Caki2 (cell line): ENCODE data around the gene PDE8B. TPM values are rescaled to one million over a fixed set of nuclear protein-coding genes. Genes with fewer than 3 reads are reported as not detected.

Source experiments
- DNase-seq: peaks from one replicate; pipeline ENCODE4 v3.0.0-alpha.2; 2015; ENCODE audit warnings: low read depth
- in situ Hi-C: cut with HindIII; loops from 2 replicates; pipeline ENCODE4 v1.10.0; 2016; ENCODE audit warnings: low sequenced_read_pairs, low pct_unique_long_range_greater_than_20kb, mixed read lengths
- total RNA-seq: library from RNA; depleted of rRNA; stranded (reverse); fragments of >200 nt; shearing (Covaris generic); gene quantifications from 2 replicates; pipeline ENCODE4 v1.2.3, GENCODE V29; 2014; ENCODE audit warnings: low replicate concordance

The PDE8B gene
- total RNA-seq, 1 experiment from 2014 or later = not detected

DNA sequence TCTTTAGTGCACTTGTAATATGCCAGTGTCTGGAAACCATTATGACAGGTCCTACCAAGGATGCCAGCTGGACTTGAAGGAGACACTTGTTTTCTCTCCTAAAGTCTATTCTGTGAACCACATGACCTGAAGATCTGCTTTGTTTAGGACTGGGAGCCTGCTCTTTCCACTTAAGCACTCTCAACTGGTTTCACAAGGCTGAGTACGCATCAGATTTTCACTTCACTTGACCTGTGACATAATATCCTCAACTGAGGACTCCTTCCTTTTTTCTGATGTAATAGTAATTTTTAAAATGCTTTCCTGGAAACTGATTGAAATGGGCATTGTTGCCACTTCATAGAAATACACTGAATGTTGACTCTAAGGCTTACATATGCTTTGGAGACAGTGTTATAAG is 52.2 kb downstream of the PDE8B start:
- in situ Hi-C loops = no loop called here
- no peak for DNase-seq

DNA sequence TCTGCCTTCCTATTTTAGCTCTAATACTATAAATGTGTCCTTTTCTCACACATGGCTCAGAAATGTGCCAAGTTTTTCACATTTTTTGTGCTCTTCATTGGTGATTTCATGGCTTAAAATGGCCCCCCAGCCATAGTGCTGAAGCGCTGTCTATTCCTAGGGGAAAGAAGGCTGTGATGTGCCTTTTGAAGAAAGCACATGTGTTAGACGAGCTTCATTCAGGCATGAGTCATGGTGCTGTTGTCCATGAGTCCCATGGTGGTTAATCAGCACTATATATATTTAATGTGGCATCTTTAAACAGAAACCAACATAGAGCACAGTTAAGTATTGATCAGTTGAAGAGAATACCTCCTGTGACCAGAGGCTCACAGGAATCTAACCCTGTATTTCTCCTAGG is 55.8 kb downstream of the PDE8B start:
- no peak for DNase-seq
- in situ Hi-C loops = no loop called here

DNA sequence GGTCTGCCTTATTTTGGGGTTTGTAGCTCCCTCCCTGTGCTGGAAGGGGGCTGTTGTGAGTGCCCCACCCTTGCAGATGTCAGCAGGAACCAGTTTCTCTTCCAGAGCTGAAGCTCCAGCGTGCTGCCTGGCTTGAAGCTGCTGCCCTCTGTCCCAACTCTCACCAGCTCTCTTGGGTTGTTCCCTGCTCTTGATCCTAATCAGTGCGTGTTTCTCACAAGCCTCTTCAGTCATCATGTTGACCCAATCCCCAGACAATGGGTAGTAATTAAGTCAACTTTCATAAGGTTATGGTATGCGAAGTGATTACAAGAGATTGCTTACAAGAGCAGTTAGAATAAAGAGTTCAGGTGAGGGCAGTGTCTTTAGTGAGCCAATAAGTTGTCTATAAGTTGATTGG is 57.0 kb downstream of the PDE8B start:
- in situ Hi-C loops = no loop called here

DNA sequence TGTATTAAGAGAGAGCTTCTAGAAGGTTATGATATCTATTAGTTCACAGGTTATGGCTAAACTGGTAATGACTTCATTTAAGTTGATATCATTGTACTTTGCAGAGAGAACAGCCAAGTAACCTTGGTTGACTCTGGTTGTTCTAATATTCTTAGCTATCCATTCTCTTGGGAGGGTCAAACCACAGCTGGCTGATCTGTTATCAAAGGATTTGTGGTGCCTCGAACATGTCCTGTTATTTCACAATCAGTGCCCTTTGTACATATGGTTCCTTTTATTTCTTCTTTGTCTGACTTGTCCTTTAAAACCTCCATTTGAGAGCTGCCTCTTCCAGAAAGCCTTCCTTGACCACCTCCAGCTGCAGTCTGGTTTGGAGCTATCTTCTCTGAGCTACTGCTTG is 61.7 kb downstream of the PDE8B start:
- in situ Hi-C loops = no loop called here
- DNase-seq = no peak

More for the DNA sequence above, 57.0 kb downstream of the PDE8B start:
- DNase-seq = no peak

GRCh38 chr5:77277759-77278158 is 67.3 kb downstream of the PDE8B start:
- no peak for DNase-seq
- in situ Hi-C loops = no loop called here

DNA sequence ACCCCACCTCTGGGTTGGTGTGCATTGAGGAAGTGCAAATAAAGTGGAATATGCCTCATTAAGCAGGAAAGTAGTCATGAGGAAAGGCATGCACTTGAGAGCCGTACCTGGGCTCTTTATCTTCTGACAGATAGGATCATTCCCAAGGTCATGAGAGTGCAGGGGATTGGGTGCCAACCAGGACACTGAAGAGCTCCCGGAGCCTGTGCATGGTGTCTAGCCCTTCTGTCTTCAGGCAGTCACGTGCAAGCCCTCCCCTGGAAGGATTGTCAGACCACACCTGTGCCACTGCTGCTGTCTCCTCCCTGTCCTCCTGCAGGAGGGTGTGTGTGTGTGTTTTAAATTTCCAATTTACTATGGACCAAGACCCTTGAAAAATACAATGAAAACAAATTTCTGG is 69.6 kb downstream of the PDE8B start:
- DNase-seq = no peak
- in situ Hi-C loops = no loop called here

DNA sequence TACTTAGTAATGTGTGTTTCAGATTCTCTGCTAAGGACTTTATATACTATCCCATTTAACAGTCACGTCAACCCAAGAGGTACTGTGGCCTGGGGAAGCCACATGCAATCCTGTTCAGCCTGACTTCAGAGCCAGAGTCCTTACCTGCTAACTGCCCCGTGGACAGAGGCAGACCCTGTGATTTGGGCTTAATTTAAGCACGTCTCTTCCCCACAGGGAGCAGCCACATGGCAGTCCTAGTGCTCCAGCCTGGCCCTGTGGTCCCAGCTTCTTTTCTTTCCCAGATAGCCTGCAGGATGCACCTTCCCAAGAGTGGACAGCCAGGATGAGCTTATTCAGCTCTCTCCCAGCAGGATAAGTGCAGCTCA is 71.5 kb downstream of the PDE8B start:
- in situ Hi-C loops = no loop called here
- DNase-seq = no peak

DNA sequence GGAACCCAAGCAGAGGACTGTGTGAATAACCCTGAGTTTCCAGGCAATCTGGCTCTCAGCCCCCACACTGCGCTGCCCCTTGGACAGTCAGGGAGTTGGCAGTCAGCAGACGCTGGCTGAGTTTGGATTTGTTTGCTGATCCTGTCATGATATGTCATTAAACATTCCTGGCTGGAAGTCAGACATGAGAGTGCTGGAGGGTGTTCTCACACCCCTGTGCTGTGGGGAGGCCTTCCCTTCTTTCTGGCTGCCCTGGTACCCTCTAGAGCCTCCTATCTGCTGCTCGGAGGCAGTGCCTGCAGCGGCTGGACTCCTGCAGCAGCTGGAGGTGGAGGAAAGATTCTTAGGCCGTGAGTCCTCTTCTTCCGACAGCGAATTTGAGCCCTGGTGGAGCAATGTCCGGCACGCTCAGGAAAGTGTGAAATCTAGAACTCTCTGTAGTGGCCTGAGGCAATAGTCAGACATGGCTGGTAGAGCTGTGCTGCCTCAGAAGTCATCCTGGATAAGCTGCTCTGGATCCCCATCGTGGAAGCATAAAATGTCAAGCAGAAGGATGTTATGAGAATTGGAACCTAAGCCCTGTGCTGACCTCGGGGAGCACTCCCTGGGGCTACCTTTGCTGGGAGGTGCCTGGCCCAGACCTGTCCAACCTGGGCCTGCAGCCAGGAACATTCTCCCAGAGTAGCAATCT is 72.0 kb downstream of the PDE8B start:
- no peak for DNase-seq
- in situ Hi-C loops = no loop called here

GRCh38 chr5:77285251-77285841 is 74.9 kb downstream of the PDE8B start:
- in situ Hi-C loops = no loop called here
- DNase-seq = no peak

DNA sequence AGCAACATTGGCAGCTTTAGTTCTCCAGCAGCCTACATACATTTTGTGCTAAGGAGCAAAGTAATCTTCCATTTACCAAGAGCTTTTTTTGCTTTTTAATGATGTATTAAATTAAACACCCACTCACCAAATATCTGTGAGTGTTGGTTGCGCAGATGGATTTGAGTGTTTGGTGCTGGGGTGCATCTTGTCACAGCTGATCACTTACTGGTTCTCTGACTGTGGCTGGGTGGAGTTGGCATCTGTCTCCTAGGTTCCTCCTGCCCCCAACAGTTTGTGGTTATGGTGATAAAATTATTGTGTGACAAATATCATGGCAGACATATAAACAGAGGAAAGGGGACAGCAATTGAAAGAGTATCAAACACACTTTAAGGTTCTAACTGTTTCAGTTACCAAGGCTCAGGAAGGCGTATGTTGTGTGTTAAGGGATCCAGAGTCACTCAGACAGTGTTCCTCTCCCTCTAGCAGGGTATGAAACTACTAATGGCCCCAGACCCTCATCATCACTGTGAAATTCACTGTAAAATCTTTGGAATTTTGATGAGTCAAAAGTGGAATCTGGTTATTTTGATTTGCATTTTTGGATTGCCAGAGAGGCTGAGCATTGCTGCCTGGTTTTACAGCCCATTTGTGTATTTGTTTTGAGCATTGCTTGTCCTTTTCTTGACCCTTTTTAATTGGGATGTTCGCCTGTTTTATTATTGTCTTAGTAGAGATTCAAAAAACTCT is 81.7 kb downstream of the PDE8B start:
- in situ Hi-C loops = no loop called here
- no peak for DNase-seq

DNA sequence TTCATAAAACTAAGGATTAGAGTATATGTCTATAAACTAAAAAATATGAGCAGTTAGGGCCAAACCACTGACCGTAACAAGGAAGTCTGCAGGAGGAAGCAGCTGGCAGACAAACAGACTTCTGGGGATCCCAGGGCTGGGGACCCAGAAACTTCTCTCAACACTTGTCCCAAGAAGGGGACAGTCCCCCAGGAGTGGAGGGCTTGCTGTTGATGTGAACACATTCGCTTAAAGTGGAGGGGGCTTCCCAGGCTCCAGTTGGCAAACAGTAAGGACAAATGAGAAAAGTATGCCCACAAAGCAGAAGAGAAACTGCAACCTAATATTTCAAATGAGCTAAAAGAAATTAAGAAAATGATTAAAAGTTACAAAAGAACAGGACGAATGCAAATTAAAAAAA is 83.7 kb downstream of the PDE8B start:
- in situ Hi-C loops = no loop called here
- no peak for DNase-seq

DNA sequence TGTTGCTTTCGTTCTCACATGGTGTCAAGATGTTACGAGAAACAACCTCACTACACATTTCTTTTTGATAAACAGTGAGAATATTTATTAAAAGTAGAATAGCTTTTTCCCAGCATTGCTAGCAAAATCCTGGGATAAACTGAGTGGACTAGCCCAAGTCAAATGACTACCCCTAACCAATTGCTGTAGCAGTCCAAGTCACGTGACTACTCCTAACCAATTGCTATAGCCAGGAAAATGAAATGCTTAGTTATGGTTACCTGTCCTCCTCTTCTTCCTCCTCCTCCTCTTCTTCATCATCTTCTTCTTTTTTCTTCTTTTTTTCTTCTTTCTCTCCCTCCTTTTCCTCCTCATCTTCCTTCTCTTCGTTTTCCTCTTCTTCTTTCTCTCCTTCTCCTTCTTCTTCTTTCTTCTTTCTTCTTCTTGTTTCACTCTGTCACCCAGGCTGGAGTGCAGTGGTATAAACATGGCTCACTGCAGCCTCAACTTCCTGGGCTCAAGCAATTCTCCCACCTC is 85.4 kb downstream of the PDE8B start:
- no peak for DNase-seq
- in situ Hi-C loops = no loop called here

GRCh38 chr5:77298146-77298545 is 87.7 kb downstream of the PDE8B start:
- DNase-seq = no peak
- in situ Hi-C loops = no loop called here

DNA sequence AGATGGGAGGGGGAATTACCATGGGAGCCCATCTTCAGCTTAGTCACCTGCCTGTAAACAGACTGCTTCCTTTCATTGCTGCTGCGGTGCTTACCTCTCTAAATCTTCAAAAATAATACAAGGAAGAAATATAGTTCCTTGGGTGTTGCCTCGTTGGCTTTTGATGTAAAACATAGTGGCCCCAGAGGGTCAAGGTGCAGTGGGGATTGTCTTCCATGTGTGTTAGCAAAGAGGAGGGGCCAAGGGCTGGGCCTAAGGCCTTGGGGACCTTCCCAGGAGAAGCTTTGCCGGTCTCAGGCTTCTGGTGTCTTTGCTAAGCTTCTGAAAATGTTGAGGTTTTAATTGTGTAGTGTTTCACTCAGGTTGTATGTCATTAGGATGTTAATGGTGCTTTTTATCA is 90.0 kb downstream of the PDE8B start:
- in situ Hi-C loops = no loop called here

GRCh38 chr5:77301447-77301883 is 91.0 kb downstream of the PDE8B start:
- in situ Hi-C loops = no loop called here
- DNase-seq = no peak

More for the DNA sequence above, 90.0 kb downstream of the PDE8B start:
- no peak for DNase-seq

- no peak for DNase-seq
- in situ Hi-C loops = no loop called here
Observed at GRCh38 chr5:77302247-77302646, 91.8 kb downstream of the PDE8B start.

DNA sequence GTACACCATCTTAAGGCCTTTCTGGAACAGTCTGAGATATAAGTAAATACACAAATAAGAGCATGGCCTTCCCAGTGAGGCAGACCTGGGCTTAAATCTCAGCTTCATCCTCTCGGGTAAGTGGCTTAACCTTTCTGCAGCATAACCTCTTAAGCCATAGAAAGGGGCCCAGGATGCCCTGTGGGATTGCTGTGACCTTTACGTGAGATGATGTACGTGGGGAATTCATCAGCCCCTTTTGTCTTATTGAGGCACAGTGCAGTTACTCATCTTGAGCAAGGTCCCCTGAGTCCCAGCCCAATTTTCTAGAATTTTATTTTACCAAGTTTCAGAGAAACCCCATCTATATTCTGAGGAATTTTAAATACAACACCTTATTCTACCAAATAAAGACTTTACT is 92.2 kb downstream of the PDE8B start:
- DNase-seq = no peak
- in situ Hi-C loops = no loop called here

GRCh38 chr5:77304388-77304787 is 93.9 kb downstream of the PDE8B start:
- DNase-seq = no peak
- in situ Hi-C loops = no loop called here

DNA sequence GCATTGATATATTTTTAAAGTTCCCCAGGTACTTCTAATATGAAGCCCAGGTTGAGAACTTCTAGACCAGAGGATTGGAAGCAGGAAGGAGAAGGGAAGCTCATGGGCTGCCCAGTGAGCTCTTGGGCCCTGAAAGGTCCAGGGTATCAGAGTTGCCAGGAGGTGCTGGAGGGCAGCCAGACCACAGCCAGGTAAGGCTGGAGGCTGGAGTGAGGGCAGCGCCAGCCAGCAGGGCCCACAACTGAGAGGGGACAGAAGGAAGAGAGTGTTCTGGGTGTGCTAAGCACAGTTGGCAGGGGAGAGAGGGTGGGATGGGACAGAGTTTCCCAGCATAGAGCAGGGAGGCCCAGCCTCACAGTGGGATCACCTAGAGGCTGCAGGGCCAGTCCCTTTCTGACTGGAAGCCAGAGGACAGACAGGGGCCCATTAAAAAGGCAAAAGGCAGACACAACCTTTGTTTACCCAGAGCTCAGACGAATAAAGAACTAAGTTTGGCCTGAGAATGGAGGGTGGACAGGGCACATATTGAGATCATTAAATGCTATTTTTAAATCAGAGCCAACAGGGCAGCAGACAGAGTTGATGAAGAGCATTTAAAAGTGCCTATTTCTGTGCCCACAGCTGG is 94.9 kb downstream of the PDE8B start:
- in situ Hi-C loops = no loop called here
- no peak for DNase-seq
